Liver (tissue), 9 donors: Measurements from ENCODE around the gene PLAC1. TPM values are rescaled to one million over a fixed set of nuclear protein-coding genes. Genes with fewer than 3 reads are reported as not detected.

ENCODE experiments used
- DNase-seq: peaks from one replicate; pipeline ENCODE4 v3.0.0-alpha.2; 2017; ENCODE audit warnings: low spot score
- H3K27ac ChIP-seq, 2 donors: one replicate each; pipeline ENCODE4 v1.7.0; 2013; ENCODE audit warnings: inconsistent platforms in 2 of 2, low read length in 2 of 2, control low read depth in 1 of 2, low read depth in 1 of 2, mild to moderate bottlenecking in 1 of 2
- H3K27me3 ChIP-seq, 4 donors: one replicate each; pipeline versions ENCODE4 v1.6.1 to v1.7.0; 2013; ENCODE audit warnings: low read length in 3 of 4, inconsistent platforms in 1 of 4, mild to moderate bottlenecking in 1 of 4, moderate library complexity in 1 of 4; ENCODE audit not compliant: control insufficient read depth in 4 of 4, insufficient read depth in 4 of 4
- H3K36me3 ChIP-seq, 4 donors: one replicate each; pipeline versions ENCODE4 v1.6.1 to v1.7.0; 2013; ENCODE audit warnings: low read length in 3 of 4, mild to moderate bottlenecking in 3 of 4, low read depth in 1 of 4, moderate library complexity in 1 of 4; ENCODE audit not compliant: control insufficient read depth in 4 of 4, insufficient read depth in 3 of 4
- H3K4me1 ChIP-seq, 4 donors: one replicate each; pipeline versions ENCODE4 v1.6.1 to v1.7.0; 2013; ENCODE audit warnings: low read length in 3 of 4, mild to moderate bottlenecking in 3 of 4, moderate library complexity in 1 of 4; ENCODE audit not compliant: control insufficient read depth in 4 of 4, insufficient read depth in 4 of 4
- H3K4me3 ChIP-seq, 3 donors: one replicate each; pipeline versions ENCODE4 v1.6.1 to v1.7.0; 2013; ENCODE audit warnings: low read length in 3 of 3, control low read depth in 1 of 3, low read depth in 1 of 3, mild to moderate bottlenecking in 1 of 3
- H3K9ac ChIP-seq, 2 donors: one replicate each; pipeline ENCODE4 v1.7.0; 2013; ENCODE audit warnings: low read length in 2 of 2, mild to moderate bottlenecking in 2 of 2, moderate library complexity in 2 of 2, control low read depth in 1 of 2, low read depth in 1 of 2
- H3K9me3 ChIP-seq, 4 donors: one replicate each; pipeline versions ENCODE4 v1.6.1 to v1.7.0; 2013; ENCODE audit warnings: low read length in 3 of 4; ENCODE audit not compliant: control insufficient read depth in 4 of 4
- EGR1 ChIP-seq, 2 donors: IDR thresholded peaks; 2 replicates each; pipeline ENCODE4 v1.6.1; 2016 to 2018; ENCODE audit warnings: antibody characterized with exemption in 2 of 2, low read depth in 2 of 2
- FOXA1 ChIP-seq: IDR thresholded peaks from 2 replicates; pipeline ENCODE4 v1.6.1; 2016; ENCODE audit warnings: antibody characterized with exemption
- FOXA2 ChIP-seq: IDR thresholded peaks from 2 replicates; pipeline ENCODE4 v1.6.1; 2016; ENCODE audit warnings: antibody characterized with exemption
- HNF4A ChIP-seq, 2 donors: conservative IDR thresholded peaks; 2 replicates each; pipeline ENCODE4 v1.6.1; 2016; ENCODE audit warnings: antibody characterized with exemption in 2 of 2, mild to moderate bottlenecking in 2 of 2
- HNF4G ChIP-seq: IDR thresholded peaks from 2 replicates; pipeline ENCODE4 v1.6.1; 2016; ENCODE audit warnings: antibody characterized with exemption
- JUND ChIP-seq, 2 donors: IDR thresholded peaks; 2 replicates each; pipeline ENCODE4 v1.6.1; 2016; ENCODE audit warnings: antibody characterized with exemption in 2 of 2
- NR2F2 ChIP-seq: IDR thresholded peaks from 2 replicates; pipeline ENCODE4 v1.6.1; 2016; ENCODE audit warnings: antibody characterized with exemption
- RAD21 ChIP-seq, 2 donors: IDR thresholded peaks; 2 replicates each; pipeline ENCODE4 v1.6.1; 2016; ENCODE audit warnings: antibody characterized with exemption in 2 of 2, mild to moderate bottlenecking in 2 of 2
- RXRA ChIP-seq, 2 donors: IDR thresholded peaks; 2 replicates each; pipeline ENCODE4 v1.6.1; 2017 to 2018; ENCODE audit warnings: antibody characterized with exemption in 2 of 2, mild to moderate bottlenecking in 1 of 2
- YY1 ChIP-seq: IDR thresholded peaks from 2 replicates; pipeline ENCODE4 v1.6.1; 2016; ENCODE audit warnings: antibody characterized with exemption, mild to moderate bottlenecking
- WGBS: extraction: QIAGEN DNeasy Blood & Tissue Kit; methylation state at CpG from one replicate; pipeline ENCODE4 v1.1.7; 2013; 5-methylcytosine and 5-hydroxymethylcytosine counted together
- polyA plus RNA-seq, 2 donors: library from polyadenylated mRNA; stranded (reverse) in 1 of 2; unstranded in 1 of 2; fragments of 200-250 nt in 1 of 2; fragments of >200 nt in 1 of 2; fragmentation: Nextera tagmentation in 1 of 2; extraction: Ambion mirVana in 1 of 2; gene quantifications; one replicate each; pipeline versions ENCODE4 v1.2.1 to v1.2.3, GENCODE V29; 2013 to 2015
- total RNA-seq, 2 donors: library from RNA; depleted of rRNA; stranded (reverse); fragments of >200 nt; gene quantifications; one replicate each; pipeline ENCODE4 v1.2.3, GENCODE V29; 2014
- TF ChIP-seq, protein P1 (sequence below): IDR thresholded peaks from 2 replicates; pipeline ENCODE4 v1.6.1; 2016; ENCODE audit warnings: antibody characterized with exemption, mild to moderate bottlenecking
- TF ChIP-seq, protein P2 (sequence below): IDR thresholded peaks from 2 replicates; pipeline ENCODE4 v1.6.1; 2016; ENCODE audit warnings: antibody characterized with exemption
- TF ChIP-seq, protein P3 (sequence below): IDR thresholded peaks from 2 replicates; pipeline ENCODE4 v1.6.1; 2016; ENCODE audit warnings: antibody characterized with exemption
- TF ChIP-seq, protein P4 (sequence below): IDR thresholded peaks from 2 replicates; pipeline ENCODE4 v1.6.1; 2016; ENCODE audit warnings: antibody characterized with exemption
- TF ChIP-seq, protein P5 (sequence below): fragments of 150-350 bp; IDR thresholded peaks from 2 replicates; pipeline ENCODE4 v1.5.1; 2017; ENCODE audit warnings: improper control_type of control experiment, low read depth, low read length; ENCODE audit not compliant: missing input control
- donor health status: healthy.
- donor health status: healthy.
- donor health status: healthy.
- donor health status: healthy.
- donor health status: healthy.

The PLAC1 gene
- total and polyA plus RNA-seq, 4 donors = not detected

DNA sequence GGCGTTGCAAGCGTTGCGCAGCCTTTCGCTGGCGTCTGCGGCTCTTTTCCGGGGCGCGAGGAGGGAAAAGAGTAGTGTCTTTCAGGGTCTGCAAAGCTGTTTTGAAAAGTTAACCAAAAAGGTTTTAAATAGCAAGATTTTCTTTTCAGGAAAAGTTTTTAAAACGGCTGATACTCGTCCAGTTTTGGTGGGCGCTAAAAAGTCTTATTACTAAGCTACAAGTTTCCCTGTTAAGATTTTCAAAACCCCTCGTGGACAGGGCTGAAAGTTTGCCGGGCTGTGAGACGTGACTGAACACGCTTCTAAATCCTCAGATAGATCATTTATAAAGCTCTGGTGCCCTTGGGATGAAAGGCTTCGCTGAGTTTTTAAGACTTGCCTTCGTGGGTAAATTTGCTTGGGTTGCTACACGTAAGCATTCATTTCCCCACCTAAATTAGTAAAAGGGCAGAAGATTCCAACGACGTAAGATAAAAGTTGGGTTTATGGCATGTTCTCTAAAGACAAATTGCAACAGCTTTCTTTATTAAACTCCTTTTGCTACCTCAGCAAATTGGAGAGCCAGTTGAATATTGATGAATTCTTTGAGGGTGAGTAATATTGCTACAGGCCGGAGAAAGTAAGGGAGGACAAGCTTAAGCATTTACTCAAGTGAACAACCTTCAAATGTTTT lies 106.8 kb downstream of the PLAC1 start:
- no peak overlapping the region for H3K27ac ChIP-seq
- H3K36me3 ChIP-seq = no peaks in the 10 kb centered on the region
- H3K4me1 ChIP-seq = peaks cover 0 to 13% (median 9%) of the 10 kb centered on the region in 4 donors
- no peak overlapping the region for H3K4me3 ChIP-seq
- H3K27me3 ChIP-seq = peaks cover 0 to 10% (median 0%) of the 10 kb centered on the region in 4 donors
- 27% methylated on average over 22 of the region's 22 CpGs for WGBS
- peaks cover 0 to 2% (median 0%) of the 10 kb centered on the region in 4 donors for H3K9me3 ChIP-seq
- H3K9ac ChIP-seq = no peak overlapping the region
- no peak for DNase-seq
- TF ChIP-seq FOXA2 (no peak), FOXA1 (no peak), RAD21 (IDR thresholded peaks at IDR 0.05) (no peak), RXRA (IDR thresholded peaks at IDR 0.05) (no peak), NR2F2 (no peak), HNF4A (conservative IDR thresholded peaks at IDR 0.05) (no peak), YY1 (no peak), EGR1 (IDR thresholded peaks at IDR 0.05; ENCODE audit: low read depth in 2 of 2) (no peak), JUND (IDR thresholded peaks at IDR 0.05) (no peak), HNF4G (no peak)
- TF ChIP-seq, protein P1, sequence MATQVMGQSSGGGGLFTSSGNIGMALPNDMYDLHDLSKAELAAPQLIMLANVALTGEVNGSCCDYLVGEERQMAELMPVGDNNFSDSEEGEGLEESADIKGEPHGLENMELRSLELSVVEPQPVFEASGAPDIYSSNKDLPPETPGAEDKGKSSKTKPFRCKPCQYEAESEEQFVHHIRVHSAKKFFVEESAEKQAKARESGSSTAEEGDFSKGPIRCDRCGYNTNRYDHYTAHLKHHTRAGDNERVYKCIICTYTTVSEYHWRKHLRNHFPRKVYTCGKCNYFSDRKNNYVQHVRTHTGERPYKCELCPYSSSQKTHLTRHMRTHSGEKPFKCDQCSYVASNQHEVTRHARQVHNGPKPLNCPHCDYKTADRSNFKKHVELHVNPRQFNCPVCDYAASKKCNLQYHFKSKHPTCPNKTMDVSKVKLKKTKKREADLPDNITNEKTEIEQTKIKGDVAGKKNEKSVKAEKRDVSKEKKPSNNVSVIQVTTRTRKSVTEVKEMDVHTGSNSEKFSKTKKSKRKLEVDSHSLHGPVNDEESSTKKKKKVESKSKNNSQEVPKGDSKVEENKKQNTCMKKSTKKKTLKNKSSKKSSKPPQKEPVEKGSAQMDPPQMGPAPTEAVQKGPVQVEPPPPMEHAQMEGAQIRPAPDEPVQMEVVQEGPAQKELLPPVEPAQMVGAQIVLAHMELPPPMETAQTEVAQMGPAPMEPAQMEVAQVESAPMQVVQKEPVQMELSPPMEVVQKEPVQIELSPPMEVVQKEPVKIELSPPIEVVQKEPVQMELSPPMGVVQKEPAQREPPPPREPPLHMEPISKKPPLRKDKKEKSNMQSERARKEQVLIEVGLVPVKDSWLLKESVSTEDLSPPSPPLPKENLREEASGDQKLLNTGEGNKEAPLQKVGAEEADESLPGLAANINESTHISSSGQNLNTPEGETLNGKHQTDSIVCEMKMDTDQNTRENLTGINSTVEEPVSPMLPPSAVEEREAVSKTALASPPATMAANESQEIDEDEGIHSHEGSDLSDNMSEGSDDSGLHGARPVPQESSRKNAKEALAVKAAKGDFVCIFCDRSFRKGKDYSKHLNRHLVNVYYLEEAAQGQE = no peak
- TF ChIP-seq, protein P2, sequence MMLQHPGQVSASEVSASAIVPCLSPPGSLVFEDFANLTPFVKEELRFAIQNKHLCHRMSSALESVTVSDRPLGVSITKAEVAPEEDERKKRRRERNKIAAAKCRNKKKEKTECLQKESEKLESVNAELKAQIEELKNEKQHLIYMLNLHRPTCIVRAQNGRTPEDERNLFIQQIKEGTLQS = no peak
- TF ChIP-seq, protein P3, sequence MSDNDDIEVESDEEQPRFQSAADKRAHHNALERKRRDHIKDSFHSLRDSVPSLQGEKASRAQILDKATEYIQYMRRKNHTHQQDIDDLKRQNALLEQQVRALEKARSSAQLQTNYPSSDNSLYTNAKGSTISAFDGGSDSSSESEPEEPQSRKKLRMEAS = no peak
- TF ChIP-seq, protein P4, sequence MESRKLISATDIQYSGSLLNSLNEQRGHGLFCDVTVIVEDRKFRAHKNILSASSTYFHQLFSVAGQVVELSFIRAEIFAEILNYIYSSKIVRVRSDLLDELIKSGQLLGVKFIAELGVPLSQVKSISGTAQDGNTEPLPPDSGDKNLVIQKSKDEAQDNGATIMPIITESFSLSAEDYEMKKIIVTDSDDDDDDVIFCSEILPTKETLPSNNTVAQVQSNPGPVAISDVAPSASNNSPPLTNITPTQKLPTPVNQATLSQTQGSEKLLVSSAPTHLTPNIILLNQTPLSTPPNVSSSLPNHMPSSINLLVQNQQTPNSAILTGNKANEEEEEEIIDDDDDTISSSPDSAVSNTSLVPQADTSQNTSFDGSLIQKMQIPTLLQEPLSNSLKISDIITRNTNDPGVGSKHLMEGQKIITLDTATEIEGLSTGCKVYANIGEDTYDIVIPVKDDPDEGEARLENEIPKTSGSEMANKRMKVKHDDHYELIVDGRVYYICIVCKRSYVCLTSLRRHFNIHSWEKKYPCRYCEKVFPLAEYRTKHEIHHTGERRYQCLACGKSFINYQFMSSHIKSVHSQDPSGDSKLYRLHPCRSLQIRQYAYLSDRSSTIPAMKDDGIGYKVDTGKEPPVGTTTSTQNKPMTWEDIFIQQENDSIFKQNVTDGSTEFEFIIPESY = no peak
- TF ChIP-seq, protein P5, sequence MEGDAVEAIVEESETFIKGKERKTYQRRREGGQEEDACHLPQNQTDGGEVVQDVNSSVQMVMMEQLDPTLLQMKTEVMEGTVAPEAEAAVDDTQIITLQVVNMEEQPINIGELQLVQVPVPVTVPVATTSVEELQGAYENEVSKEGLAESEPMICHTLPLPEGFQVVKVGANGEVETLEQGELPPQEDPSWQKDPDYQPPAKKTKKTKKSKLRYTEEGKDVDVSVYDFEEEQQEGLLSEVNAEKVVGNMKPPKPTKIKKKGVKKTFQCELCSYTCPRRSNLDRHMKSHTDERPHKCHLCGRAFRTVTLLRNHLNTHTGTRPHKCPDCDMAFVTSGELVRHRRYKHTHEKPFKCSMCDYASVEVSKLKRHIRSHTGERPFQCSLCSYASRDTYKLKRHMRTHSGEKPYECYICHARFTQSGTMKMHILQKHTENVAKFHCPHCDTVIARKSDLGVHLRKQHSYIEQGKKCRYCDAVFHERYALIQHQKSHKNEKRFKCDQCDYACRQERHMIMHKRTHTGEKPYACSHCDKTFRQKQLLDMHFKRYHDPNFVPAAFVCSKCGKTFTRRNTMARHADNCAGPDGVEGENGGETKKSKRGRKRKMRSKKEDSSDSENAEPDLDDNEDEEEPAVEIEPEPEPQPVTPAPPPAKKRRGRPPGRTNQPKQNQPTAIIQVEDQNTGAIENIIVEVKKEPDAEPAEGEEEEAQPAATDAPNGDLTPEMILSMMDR = no peak
